Activated CD4-positive, alpha-beta T cell treated with anti-CD3 and anti-CD28 coated beads, Interleukin-2, amount 10 ng/mL, durations not matched to agents 7 days and 5 days (primary cell): Measurements from ENCODE around the gene CDC16. TPM values are rescaled to one million over a fixed set of nuclear protein-coding genes. Genes with fewer than 3 reads are reported as not detected.
"Not testable (repeated sequence)": the region's sequence is repeated elsewhere in the genome, so short reads cannot be mapped to it uniquely, and the experiment has no call there.

Experiments
- CTCF ChIA-PET: fragments of 350-600 bp; sonication (Branson Sonifier 250); formaldehyde crosslinking; loops from one replicate; lab custom pipeline; 2021; ENCODE audit warnings: antibody characterized with exemption; lab: Charles Lee
- POLR2A ChIA-PET: fragments of 350-600 bp; sonication (Branson Sonifier 250); formaldehyde crosslinking; loops from one replicate; lab custom pipeline; 2021; ENCODE audit warnings: antibody characterized with exemption; lab: Charles Lee
- DNase-seq: peaks from one replicate; pipeline ENCODE4 v3.0.0-alpha.2; 2020
- H3K27ac Mint-ChIP-seq: one replicate; pipeline ENCODE4 v1.8.0; 2021; ENCODE audit warnings: mild to moderate bottlenecking, moderate library complexity, mixed read lengths
- H3K27me3 Mint-ChIP-seq: one replicate; pipeline ENCODE4 v1.8.0; 2021; ENCODE audit warnings: mixed read lengths
- H3K36me3 Mint-ChIP-seq: one replicate; pipeline ENCODE4 v1.8.0; 2021; ENCODE audit warnings: low read depth, mixed read lengths
- H3K4me1 Mint-ChIP-seq: one replicate; pipeline ENCODE4 v1.8.0; 2021; ENCODE audit warnings: mixed read lengths
- H3K4me3 Mint-ChIP-seq: one replicate; pipeline ENCODE4 v1.8.0; 2021; ENCODE audit warnings: mild to moderate bottlenecking, moderate library complexity, mixed read lengths
- H3K9me3 Mint-ChIP-seq: one replicate; pipeline ENCODE4 v1.8.0; 2021; ENCODE audit warnings: mixed read lengths
- total RNA-seq, 2 experiments: library from RNA; stranded (reverse); gene quantifications; one replicate each; pipeline ENCODE4 v1.2.3, GENCODE V29; 2021

Gene CDC16
- 10 to 100 TPM; 81.6 to 85.4 TPM for total RNA-seq

GRCh38 chr13:114234645-114235421, at the start of gene CDC16:
TSS of gene CDC16 (plus strand) at chr13:114234897. CDS start at chr13:114235085, 188 bp downstream.
- DNase-seq, result peak; percentile 86
- Mint-ChIP-seq H3K4me1 (peaks cover 36% of the 10 kb centered on the region), H3K27ac (peak within 1 kb of the TSS; percentile 92), H3K9me3 (no peaks in the 10 kb centered on the region), H3K4me3 (peak within 1 kb of the TSS; percentile 80), H3K36me3 (peaks cover 23% of the 10 kb centered on the region), H3K27me3 (peaks cover 3% of the 10 kb centered on the region)
- CTCF ChIA-PET, result interaction anchor here (0.7 kb wide), 1 partner anchor 15 kb away, joined by 3 read pairs; no protein-coding TSS in a partner anchor
- POLR2A ChIA-PET, result no interaction called here

GRCh38 chr13:114185182-114185971, 49.3 kb upstream of the CDC16 start:
- DNase-seq, result no peak
- ChIA-PET POLR2A (no interaction called here), CTCF (interaction anchor here (1.0 to 1.8 kb wide), 2 partner anchors 10 to 11 kb away, joined by 3 to 4 read pairs; no protein-coding TSS in a partner anchor)
- H3K27ac Mint-ChIP-seq, result no peak overlapping the region
- H3K27me3 Mint-ChIP-seq, result peaks cover 14% of the 10 kb centered on the region
- peaks cover 29% of the 10 kb centered on the region for H3K9me3 Mint-ChIP-seq
- no peak overlapping the region for H3K4me3 Mint-ChIP-seq
- peaks cover 5% of the 10 kb centered on the region for H3K36me3 Mint-ChIP-seq
- peaks cover 2% of the 10 kb centered on the region for H3K4me1 Mint-ChIP-seq

GRCh38 chr13:114194853-114195252, 39.8 kb upstream of the CDC16 start:
- H3K9me3 Mint-ChIP-seq, result peaks cover 11% of the 10 kb centered on the region
- DNase-seq, result peak; percentile 13
- H3K36me3 Mint-ChIP-seq, result peaks cover 9% of the 10 kb centered on the region
- peaks cover 13% of the 10 kb centered on the region for H3K4me1 Mint-ChIP-seq
- no peak overlapping the region for H3K4me3 Mint-ChIP-seq
- peak overlapping the region; percentile 68 for H3K27ac Mint-ChIP-seq
- CTCF ChIA-PET, result interaction anchor here (0.6 to 1.7 kb wide), 4 partner anchors 25 to 68 kb away, joined by 3 to 6 read pairs (median 3); no protein-coding TSS in a partner anchor
- POLR2A ChIA-PET, result no interaction called here
- peaks cover 20% of the 10 kb centered on the region for H3K27me3 Mint-ChIP-seq

- CTCF ChIA-PET, result interaction anchor here (1.0 to 1.7 kb wide), 4 partner anchors 9 to 34 kb away, joined by 3 to 6 read pairs (median 4); no protein-coding TSS in a partner anchor
- POLR2A ChIA-PET, result no interaction called here
- Mint-ChIP-seq H3K9me3 (peaks cover 3% of the 10 kb centered on the region), H3K4me1 (peaks cover 13% of the 10 kb centered on the region), H3K36me3 (peaks cover 5% of the 10 kb centered on the region), H3K27me3 (peaks cover 8% of the 10 kb centered on the region), H3K4me3 (no peak overlapping the region), H3K27ac (no peak overlapping the region)
- no peak for DNase-seq
These were observed 38.1 kb upstream of the CDC16 start for GRCh38 chr13:114196629-114197028.

GRCh38 chr13:114198556-114198955, 36.1 kb upstream of the CDC16 start:
- H3K4me3 Mint-ChIP-seq, result no peak overlapping the region
- POLR2A ChIA-PET, result no interaction called here
- peaks cover 3% of the 10 kb centered on the region for H3K9me3 Mint-ChIP-seq
- peaks cover 3% of the 10 kb centered on the region for H3K27me3 Mint-ChIP-seq
- H3K4me1 Mint-ChIP-seq, result peaks cover 25% of the 10 kb centered on the region
- no peak for DNase-seq
- no peak overlapping the region for H3K27ac Mint-ChIP-seq
- peaks cover 7% of the 10 kb centered on the region for H3K36me3 Mint-ChIP-seq
- CTCF ChIA-PET, result no interaction called here

- Mint-ChIP-seq H3K4me1 (peaks cover 31% of the 10 kb centered on the region), H3K36me3 (peaks cover 13% of the 10 kb centered on the region), H3K9me3 (peaks cover 12% of the 10 kb centered on the region)
- DNase-seq, H3K27me3 Mint-ChIP-seq, CTCF ChIA-PET, H3K27ac Mint-ChIP-seq, POLR2A ChIA-PET, H3K4me3 Mint-ChIP-seq: not testable (repeated sequence)
These were observed 35.2 kb upstream of the CDC16 start for GRCh38 chr13:114199526-114199925.

GRCh38 chr13:114199954-114200353, 34.7 kb upstream of the CDC16 start:
- H3K27me3 Mint-ChIP-seq, result peaks cover 3% of the 10 kb centered on the region
- H3K36me3 Mint-ChIP-seq, result peaks cover 15% of the 10 kb centered on the region
- POLR2A ChIA-PET, result no interaction called here
- H3K27ac Mint-ChIP-seq, result no peak overlapping the region
- CTCF ChIA-PET, result no interaction called here
- no peak overlapping the region for H3K4me3 Mint-ChIP-seq
- peaks cover 30% of the 10 kb centered on the region for H3K4me1 Mint-ChIP-seq
- no peak for DNase-seq
- peaks cover 16% of the 10 kb centered on the region for H3K9me3 Mint-ChIP-seq

GRCh38 chr13:114200399-114200911, 34.2 kb upstream of the CDC16 start:
- ChIA-PET POLR2A (no interaction called here), CTCF (no interaction called here)
- H3K4me1 Mint-ChIP-seq, result peaks cover 26% of the 10 kb centered on the region
- H3K9me3 Mint-ChIP-seq, result peaks cover 16% of the 10 kb centered on the region
- H3K27ac Mint-ChIP-seq, result no peak overlapping the region
- no peak overlapping the region for H3K4me3 Mint-ChIP-seq
- DNase-seq, result no peak
- H3K27me3 Mint-ChIP-seq, result peaks cover 3% of the 10 kb centered on the region
- H3K36me3 Mint-ChIP-seq, result peaks cover 15% of the 10 kb centered on the region

- peaks cover 25% of the 10 kb centered on the region for H3K9me3 Mint-ChIP-seq
- H3K4me3 Mint-ChIP-seq, result no peak overlapping the region
- no peak for DNase-seq
- H3K27me3 Mint-ChIP-seq, result no peaks in the 10 kb centered on the region
- peaks cover 11% of the 10 kb centered on the region for H3K36me3 Mint-ChIP-seq
- CTCF ChIA-PET, result interaction anchor here (0.6 kb wide), 1 partner anchor 41 kb away, joined by 3 read pairs; no protein-coding TSS in a partner anchor
- POLR2A ChIA-PET, result interaction anchor here (0.6 kb wide), 1 partner anchor 11 kb away, joined by 3 read pairs; no protein-coding TSS in a partner anchor
- H3K27ac Mint-ChIP-seq, result no peak overlapping the region
- peaks cover 26% of the 10 kb centered on the region for H3K4me1 Mint-ChIP-seq
These were observed 32.1 kb upstream of the CDC16 start for GRCh38 chr13:114202581-114202980.

- Mint-ChIP-seq H3K4me1 (peaks cover 26% of the 10 kb centered on the region), H3K9me3 (peaks cover 26% of the 10 kb centered on the region), H3K27me3 (peaks cover under 1% of the 10 kb centered on the region), H3K36me3 (peaks cover 11% of the 10 kb centered on the region), H3K27ac (peak overlapping the region; percentile 33), H3K4me3 (no peak overlapping the region)
- POLR2A ChIA-PET, result no interaction called here
- CTCF ChIA-PET, result no interaction called here
- peak; percentile 62 for DNase-seq
These were observed 31.2 kb upstream of the CDC16 start for GRCh38 chr13:114203536-114203935.

- H3K9me3 Mint-ChIP-seq, result peaks cover 26% of the 10 kb centered on the region
- H3K36me3 Mint-ChIP-seq, result peaks cover 11% of the 10 kb centered on the region
- H3K4me1 Mint-ChIP-seq, result peaks cover 26% of the 10 kb centered on the region
- POLR2A ChIA-PET, result no interaction called here
- no peak for DNase-seq
- CTCF ChIA-PET, result interaction anchor here (0.6 kb wide), 1 partner anchor 94 kb away, joined by 3 read pairs; no protein-coding TSS in a partner anchor
- H3K4me3 Mint-ChIP-seq, result no peak overlapping the region
- H3K27me3 Mint-ChIP-seq, result peaks cover 8% of the 10 kb centered on the region
- no peak overlapping the region for H3K27ac Mint-ChIP-seq
These were observed 29.8 kb upstream of the CDC16 start for GRCh38 chr13:114204894-114205293.

- ChIA-PET POLR2A (no interaction called here), CTCF (no interaction called here)
- Mint-ChIP-seq H3K27me3 (peaks cover 12% of the 10 kb centered on the region), H3K9me3 (peaks cover 23% of the 10 kb centered on the region), H3K4me1 (peaks cover 23% of the 10 kb centered on the region), H3K27ac (no peak overlapping the region), H3K36me3 (peaks cover 8% of the 10 kb centered on the region), H3K4me3 (no peak overlapping the region)
- DNase-seq, result no peak
These were observed 26.6 kb upstream of the CDC16 start for GRCh38 chr13:114208134-114208533.
